T1000 (cell line): ENCODE measurements around the gene KAZN.

ENCODE experiments used
- DNase-seq: peaks from one replicate; lab custom pipeline; 2025; ENCODE audit warnings: mixed read lengths; lab: John Stamatoyannopoulos, UW

The KAZN gene

DNA sequence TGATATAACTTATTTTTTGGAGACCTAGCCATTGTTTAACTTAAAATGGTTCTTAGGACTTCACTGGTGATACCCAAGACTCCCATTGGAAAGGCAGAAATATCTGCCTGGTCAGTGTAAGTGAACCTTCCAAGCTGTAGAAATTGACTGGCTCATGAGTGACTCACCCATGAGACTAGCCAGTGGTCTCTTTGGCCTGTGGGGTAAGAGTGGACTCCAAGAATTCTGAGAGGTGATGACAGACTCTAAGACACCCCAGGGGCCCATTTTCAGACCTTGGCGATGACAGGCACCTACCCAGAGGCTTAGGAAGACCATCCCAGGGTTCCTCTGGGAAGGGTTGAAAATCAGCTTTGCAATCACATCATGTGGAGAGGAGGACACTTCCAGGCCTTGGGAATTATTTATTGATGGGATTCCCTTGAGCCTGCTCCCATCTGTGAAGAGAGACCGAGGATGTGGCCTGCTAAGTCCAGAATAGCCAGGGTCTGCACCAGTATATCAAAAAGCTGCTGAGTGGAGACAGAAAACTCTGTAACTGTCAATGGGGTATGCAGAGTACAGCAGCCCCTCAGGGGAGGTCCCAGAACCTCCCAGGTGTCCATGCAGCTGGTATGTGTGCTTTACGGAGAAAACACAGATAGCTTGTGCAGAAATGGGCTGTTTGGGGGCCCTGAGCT lies 78.9 kb downstream of the KAZN start:
- peak; percentile 29 for DNase-seq

DNA sequence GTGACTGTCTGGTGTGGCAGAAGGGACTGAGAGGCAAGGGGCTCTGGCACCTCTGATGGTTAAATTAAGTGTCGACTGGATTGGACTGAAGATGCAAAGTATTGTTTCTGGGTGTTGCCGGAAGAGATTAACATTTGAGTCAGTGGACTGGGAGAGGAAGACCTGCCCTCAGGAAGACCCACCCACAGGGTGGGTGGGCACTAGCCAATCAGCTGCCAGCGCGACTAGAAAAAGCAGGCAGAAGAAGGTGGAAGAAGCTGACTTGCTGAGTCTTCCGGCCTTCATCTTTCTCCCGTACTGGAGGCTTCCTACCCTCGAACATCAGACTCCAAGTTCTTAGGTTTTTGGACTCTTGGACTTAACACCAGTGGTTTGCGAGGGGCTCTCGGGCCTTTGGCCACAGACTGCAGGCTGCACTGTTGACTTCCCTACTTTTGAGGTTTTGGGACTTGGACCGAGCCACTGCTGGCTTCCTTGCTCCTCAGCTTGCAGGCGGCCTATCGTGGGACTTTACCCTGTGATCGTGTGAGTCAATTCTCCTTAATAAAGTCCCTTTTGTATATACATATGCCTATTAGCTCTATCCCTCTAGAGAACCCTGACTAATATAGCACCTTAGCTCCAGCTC lies 79.6 kb downstream of the KAZN start:
- no peak for DNase-seq

DNA sequence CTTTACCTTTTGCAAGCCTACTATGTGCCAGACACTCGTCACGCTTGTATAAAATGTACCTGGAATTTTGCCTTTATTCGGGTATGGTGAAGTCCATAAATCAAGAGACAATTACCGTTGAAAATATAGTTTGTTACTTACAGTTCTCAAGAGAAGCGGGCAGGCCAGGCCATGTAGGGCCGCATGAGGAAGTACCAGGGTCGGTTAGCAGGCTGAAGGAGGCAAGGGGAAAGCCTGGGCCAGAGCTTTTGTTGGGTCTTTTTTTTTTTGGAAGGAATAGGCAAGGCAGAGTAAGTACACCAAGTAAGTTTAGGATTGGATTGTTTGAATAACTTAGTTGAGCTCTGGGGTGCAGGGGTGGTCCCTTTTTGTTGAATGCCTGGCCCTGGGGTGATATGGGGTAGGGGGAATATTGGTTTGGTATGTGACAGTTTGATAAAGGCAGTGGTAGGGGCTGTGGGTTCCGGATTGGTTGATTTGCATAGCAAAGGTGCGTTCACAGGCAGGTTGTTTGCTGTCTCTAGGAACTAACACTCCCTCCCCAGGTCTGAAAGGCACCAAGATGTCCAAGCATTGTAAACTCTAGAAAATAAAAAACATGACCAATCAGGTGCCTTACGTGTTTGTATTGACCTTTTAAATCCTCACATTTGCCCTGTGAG lies 80.7 kb downstream of the KAZN start:
- DNase-seq, result no peak

DNA sequence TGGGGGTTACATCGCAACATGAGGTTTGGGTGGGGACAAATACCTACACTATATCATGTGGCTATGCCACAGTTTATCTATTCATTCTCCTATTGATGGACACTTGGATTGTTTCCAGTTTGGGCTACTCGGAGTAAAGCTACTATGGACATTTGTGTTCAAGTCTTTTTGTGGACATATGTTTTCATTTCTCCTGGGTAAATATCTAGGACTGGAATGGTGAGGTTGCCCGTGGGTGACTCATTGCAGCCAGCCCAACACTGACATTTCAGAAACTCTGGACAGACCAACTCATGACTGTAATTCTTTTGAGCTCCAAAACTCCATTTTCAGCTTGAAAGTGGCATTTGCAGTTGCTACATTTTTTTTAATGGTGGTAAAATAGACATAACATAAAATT lies 82.7 kb downstream of the KAZN start:
- DNase-seq, result peak; percentile 11

DNA sequence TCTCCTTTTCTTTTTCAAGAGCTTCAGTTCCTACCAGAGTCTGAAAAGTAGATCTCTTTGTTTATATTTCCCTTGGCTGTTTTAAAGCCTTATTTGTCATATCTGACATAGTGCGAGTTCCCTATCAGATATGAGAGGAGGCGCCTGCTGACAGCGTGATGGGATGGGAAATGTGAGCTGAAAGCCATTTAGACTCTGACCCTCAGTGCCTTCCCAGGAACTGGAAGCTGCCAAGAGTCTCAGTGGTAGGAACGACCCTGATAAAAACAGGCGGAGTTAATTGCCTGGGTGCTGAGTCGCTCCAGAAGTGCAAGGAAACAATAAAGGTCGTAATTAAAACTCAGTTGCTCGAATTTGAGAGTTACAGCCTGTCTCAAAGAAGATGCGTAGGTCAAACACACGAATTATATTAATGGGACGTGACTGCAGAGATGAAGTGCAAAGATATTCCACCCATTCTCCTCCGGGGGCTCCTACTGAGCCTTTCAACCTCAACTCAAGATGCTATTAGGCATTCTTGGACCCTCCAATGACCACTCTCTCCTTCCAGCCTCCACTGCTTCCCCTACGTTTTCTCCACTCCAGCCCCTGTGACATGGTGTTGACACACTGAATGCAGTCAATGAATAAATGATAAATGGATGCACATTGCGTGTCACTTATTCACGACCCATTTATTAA lies 84.6 kb downstream of the KAZN start:
- DNase-seq, result no peak

DNA sequence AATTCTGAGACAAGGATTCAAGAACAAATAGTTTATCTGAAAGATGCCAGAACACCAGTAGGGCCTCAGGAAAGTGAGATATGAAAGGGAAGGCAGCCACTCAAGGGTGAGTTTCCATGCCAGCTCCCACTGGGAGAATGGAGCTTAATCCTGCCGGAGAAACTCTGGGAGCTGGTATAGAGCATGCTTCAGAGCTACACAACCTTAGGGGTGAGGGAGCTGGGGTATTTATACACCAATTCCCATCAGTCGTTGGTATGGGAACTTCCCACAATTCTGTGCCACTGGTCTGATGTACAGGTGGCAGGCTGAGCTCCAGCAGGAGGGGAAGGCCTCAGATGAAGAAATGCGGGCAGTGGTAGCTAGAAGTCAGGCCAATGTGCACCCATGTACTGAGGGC lies 86.6 kb downstream of the KAZN start:
- no peak for DNase-seq

DNA sequence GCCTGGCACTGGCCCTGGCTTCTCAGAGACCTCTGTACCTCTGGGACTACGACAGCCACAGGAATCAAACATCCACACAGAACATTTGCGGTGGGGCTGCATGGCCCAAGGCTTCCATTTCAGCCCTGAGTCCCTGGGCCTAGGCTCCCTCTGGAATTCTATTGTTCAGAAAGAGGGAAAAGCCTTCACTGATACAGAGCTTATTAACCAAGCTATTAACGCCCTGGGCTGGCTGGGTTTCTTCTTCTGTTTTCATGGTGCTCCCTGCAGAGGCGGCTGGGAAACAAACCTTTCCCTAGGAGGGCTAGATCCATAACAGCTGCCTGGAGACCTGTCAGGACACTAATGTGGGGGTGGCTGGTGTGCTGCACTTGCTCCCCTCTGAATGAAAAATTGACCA lies 88.2 kb downstream of the KAZN start:
- DNase-seq, result no peak

DNA sequence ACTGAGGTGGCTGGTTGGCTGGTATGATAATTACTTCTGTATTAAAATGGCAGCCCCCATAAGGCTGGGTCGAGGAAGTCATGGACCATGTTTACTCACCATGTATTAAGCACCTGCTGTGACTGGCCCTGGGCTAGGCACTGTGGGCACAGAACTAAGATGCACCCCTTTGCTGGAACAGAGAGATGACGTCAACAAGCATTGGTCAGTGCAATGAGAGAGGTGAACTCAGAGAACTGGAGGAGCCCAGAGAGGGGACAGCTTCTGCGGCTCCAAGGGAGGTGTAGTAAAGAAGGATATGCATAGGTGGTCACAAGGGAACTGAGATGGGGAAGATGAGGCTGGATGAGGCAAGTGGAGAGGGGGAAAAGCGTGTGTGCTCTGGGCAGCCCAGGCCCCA lies 88.7 kb downstream of the KAZN start:
- no peak for DNase-seq

DNA sequence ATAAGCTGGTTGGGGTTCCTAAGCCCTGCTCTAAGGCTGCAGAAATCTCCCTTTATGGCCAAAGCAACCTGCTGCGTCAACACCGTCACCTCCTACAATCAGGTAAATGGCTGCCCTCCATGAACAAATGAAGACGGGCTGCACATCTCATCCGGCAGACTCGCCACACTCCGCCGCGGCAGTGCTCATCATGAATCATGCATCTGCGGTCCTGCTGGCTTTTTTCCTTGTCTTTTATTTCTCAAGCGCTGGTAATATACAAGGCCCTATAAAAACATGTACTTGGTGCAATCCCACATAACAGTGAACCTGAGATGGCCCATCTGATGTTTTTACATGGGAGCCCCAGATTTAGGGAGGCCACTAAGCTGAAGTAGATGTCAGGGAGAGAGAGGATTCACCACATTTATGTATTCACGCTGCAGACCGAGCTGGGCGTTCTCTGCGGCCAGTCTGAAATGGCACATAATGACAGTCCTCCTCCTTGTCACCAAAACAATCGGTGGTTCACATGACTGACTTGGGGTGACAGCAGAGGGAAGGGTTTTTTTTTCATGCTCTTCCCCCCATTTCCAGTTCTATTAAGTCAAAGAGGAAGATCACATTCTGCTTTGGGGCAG lies 91.6 kb downstream of the KAZN start:
- DNase-seq, result no peak

DNA sequence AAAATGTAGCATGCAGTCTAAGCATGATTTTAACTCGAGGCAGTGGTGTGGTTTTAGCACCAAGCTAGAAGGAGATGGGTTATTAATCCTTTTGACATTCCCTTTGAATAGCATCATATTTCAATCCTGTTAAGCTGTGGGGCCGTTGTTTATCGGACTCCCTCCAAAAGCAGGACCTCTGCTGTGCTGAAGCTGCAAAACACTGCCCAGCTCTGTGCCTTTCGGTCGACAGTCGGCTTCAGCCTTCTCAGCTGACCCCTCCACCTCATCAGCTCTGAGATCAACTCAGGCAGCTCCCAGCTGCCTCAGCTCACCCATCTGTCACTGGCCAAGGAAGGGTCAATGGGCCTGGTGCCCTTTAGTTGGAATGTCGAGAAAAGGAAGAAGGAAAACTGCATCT lies 95.5 kb downstream of the KAZN start:
- no peak for DNase-seq

DNA sequence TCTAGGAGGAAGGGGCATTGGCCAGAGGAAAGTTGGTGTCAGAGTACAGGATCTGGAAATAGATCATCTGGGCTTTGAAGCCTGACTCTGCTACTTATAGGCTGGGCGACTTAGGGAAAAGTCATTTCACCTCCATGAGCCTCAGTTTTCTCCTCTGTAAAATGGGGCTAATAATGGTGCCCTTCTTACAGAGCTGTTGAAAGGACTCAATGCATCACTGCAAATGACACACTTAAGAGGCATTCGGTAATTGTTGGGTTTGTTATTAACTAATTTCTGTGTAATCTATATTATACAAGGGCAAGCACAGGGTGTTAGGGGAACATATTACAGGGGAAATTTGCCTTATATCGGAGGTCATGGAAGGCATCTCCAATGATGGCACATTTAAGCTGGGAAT lies 96.1 kb downstream of the KAZN start:
- DNase-seq, result no peak

DNA sequence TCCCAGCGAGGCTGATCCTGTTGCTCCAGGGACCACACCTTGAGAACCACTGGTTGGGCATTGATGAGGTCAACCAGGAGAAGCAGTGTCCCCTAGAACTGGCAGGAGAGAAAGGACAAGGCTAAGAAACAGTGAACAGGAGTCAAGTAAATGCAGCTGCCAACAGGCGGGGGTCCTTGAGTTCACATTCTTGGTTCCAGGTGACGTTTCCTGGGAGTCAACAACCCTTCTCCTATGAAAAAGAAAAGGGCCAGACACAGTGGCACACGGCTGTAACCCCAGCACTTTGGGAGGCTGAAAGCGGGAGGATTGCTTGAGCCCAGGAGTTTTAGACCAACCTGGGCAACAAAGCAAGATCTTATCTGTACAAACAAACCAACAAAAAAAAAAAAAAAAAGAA lies 98.3 kb downstream of the KAZN start:
- DNase-seq, result no peak

DNA sequence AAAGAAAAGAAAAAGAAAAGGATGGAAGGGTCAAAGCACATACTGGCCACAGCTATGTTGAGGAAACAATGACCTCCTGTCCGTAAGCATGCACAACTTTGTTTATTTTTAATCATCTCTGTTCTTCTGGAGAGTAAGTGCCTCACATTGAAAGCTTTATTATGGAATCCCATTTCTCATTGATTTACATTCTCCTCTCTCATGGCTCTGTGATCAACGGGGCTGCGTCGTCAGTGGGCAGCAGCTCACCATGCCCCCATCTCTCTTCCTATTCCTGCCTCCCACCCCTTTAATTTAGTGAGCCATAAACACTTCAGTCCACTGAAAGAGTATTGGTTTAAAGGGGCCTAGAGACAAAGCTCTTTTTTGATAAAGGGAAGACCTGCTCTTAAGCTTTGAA lies 98.9 kb downstream of the KAZN start:
- DNase-seq, result no peak

DNA sequence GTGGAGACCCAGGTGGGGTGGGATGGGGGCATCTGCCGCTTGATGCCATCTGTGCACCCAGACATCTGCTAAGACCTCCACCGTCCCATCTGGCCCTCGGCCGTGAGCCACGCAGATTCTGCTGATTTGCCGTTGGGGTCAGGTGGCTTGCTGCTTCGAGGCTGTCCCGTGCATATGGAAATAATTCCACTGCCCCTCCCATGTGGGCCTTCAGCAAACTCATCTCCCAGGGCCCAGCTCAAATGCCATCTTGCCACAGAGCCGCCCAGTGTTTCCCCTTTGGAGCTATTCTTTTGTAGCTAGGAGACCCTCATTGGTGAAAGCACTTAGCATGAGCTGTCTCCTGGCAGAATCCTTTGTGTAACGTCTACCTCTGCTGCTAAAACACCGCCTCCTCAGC lies 99.8 kb downstream of the KAZN start:
- DNase-seq, result no peak

DNA sequence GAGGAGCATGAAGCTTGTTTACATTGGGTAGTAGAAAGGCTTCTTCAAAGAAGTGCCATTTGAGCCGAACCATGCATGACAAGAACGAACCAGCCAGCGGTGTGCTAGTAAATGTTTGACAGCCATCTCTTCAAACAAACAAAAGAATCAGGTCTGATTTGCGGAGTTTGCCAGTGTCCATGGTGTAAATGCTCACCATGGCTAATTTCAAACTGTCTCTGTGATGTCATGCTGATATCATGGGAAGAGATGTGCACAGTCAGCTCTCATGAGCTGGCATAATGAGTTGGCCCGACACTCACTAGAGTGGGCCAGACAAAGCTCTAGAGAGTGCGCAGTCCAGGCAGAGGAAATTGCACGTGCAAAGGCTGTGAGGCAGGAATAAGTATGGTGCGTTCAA lies 101.1 kb downstream of the KAZN start:
- DNase-seq, result no peak

DNA sequence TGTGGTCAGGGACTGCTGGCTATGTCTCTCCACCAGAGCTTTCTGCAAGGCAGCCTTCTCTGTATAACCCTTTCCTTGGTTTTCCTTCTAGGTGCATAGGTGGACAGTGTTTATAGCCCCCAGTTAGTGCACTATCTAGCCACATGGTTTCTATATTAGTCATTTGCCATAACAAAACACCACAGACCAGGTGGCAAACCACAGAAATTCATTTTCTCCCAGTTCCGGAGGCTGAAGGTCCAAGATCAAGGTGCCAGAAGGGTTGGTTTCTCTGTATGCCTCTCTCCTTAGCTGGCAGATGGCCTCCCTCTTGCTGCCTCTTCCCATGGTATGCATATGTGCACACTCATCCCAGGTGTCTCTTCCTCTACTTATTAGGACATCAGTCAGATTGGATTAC lies 106.4 kb downstream of the KAZN start:
- DNase-seq, result no peak

DNA sequence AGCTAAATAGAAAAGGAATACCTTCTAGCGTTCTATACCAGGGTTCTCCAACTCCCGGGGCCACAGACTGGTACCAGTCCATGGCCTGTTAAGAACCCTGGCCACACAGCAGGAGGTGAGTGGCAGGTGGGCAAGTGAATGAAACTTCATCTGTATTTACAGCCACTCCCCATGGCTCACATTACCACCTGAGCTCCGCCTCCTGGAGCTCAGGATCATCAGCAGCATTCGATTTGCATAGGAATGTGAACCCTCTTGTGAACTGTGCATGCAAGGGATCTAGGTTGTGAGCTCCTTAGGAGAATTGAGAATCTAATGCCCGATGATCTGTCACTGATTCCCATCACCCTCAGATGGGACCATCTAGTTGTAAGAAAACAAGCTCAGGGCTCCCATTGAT lies 107.3 kb downstream of the KAZN start:
- DNase-seq, result no peak

DNA sequence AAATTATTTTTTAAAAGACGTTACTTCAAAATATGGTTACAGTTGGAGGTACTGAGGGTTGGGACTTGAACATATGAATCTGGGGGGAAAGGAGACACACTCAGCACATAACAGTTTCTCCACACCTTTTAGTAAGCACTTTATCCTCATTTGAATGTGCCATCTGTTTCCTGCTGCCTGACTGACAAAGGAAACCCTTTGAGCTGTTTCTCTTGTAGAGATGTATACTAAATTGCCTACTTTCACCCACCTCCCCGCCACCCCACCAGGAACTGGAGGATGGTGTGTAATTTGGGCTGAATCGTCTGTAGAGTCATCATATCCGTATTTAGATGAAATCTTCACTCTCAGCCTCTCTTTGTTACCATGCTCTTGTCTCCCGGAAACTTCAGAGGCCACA lies 108.1 kb downstream of the KAZN start:
- DNase-seq, result no peak

DNA sequence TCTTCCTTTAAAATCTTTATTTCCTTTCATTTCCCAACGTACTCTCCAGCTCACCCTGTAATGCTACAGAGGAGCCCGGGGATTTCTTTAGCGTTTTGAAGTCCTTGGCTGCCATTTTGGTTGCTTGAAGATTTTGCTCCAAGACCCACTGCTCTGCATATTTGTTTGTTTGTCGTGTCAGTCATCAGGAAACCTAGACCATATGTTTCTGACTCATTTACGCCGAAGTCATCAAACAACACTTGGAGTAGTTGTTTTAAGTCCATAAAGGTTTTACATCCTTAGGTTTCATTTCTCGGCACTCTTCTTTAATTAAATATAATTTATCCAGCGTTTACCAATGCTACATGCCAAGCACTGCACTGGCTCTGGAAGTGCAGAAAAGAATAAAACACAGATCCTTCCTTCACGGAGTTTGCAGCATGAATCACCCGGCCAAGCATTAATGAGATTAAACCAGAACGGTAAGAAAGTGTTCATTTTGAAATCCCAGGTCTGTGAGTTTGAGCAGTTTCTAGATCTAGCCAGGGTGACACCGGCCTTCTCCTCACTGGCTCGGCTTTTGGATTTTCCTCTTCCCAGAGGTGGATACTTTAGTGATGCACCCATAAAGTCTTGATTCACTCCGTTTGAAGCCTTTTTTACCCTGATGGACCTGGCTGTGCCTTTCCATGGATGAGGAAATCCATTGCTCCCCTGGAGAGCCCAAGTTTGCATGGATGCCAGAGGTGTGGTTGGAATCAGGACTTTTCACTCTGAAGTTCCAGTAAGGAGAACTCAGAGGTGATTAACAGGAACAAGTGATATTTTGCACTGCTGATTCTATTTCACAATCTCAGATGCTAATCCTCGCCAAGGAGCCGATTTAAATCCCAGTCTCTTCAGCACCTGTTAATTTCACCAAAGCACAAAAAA lies 109.3 kb downstream of the KAZN start:
- DNase-seq, result no peak

DNA sequence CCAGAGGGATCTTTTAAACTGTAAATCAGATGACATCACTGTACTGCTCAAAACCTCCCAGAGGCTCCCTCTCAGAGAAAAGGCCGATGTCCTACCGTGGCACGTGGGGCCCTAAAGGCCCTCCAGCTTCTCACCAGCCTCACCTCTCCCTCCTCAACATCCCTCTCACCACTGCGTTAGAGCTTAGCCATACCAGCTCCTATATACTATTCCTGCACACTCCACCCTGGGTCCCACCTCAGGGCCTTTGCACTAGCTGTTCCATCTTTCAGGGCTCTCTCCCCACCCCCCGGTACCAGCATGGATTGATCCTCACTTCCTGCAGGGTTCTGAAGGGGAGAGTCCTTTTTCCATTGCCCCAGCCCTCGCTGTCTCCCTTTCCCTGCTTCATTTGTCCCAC lies 111.8 kb downstream of the KAZN start:
- no peak for DNase-seq

DNA sequence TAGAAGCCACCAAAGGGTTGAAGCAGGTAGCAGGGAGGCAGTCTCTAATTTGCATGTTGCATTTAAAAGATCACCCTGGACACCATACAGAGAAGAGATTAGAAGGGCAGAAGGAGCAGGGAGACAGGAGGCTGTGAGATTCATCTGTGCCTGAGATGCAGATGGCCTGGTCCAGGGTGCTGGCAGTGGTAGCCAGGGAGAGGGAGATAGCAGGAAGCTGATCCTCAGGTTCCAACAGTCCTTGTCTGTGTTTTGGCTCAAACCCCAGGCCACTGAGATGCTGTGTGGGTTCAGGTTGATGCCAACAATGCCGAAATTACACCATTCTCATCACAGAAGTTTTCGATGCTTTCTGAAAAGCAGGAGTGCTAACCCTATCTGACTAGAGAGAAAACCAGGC lies 113.7 kb downstream of the KAZN start:
- DNase-seq, result no peak

DNA sequence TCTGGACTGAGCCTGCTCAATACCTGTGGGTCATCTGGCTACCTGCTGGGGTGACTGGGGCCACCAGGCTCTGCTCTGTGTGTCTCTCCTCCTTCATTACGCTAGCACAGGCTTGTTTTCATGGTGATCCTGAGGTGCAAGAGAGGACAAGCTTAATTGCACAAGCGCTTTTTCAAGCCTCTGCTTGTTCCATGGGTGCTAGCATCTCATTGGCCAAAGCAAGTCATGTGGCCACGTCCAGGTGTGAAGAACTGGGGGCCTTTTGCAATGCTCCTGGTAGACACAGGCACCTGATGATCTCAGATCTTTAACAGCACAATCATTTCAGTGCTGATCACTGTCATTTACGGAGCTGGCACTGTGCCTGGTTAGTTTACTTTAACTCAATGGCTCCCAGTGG lies 114.6 kb downstream of the KAZN start:
- DNase-seq, result no peak
